Measurements from ENCODE around the gene ARHGAP40.

ARHGAP40 gene

GRCh38 chr20:38692436-38693411, 91.1 kb downstream of the ARHGAP40 start:
- DNase-seq: no peak

GRCh38 chr20:38697306-38697705, 95.7 kb downstream of the ARHGAP40 start:
- DNase-seq: no peak

GRCh38 chr20:38698541-38698940, 96.9 kb downstream of the ARHGAP40 start:
- no peak for DNase-seq

- DNase-seq: no peak
These were observed 98.5 kb downstream of the ARHGAP40 start for GRCh38 chr20:38700141-38700540.
